Activated naive CD4-positive, alpha-beta T cell treated with anti-CD3 and anti-CD28 coated beads, Interleukin-2, amount 50 U/mL, for 24 hours (primary cell): ENCODE data around the gene AMPD3.

ENCODE experiments used
- H3K27ac Mint-ChIP-seq: one replicate; pipeline ENCODE4 v1.8.0; 2021; ENCODE audit warnings: mild to moderate bottlenecking, mixed read lengths
- H3K27me3 Mint-ChIP-seq: one replicate; pipeline ENCODE4 v1.8.0; 2021; ENCODE audit warnings: mixed read lengths
- H3K36me3 Mint-ChIP-seq: one replicate; pipeline ENCODE4 v1.8.0; 2021; ENCODE audit warnings: mixed read lengths
- H3K4me1 Mint-ChIP-seq: one replicate; pipeline ENCODE4 v1.8.0; 2021; ENCODE audit warnings: mixed read lengths
- H3K4me3 Mint-ChIP-seq: one replicate; pipeline ENCODE4 v1.8.0; 2021; ENCODE audit warnings: mild to moderate bottlenecking, mixed read lengths
- H3K9me3 Mint-ChIP-seq: one replicate; pipeline ENCODE4 v1.8.0; 2021; ENCODE audit warnings: mixed read lengths

Gene AMPD3

DNA sequence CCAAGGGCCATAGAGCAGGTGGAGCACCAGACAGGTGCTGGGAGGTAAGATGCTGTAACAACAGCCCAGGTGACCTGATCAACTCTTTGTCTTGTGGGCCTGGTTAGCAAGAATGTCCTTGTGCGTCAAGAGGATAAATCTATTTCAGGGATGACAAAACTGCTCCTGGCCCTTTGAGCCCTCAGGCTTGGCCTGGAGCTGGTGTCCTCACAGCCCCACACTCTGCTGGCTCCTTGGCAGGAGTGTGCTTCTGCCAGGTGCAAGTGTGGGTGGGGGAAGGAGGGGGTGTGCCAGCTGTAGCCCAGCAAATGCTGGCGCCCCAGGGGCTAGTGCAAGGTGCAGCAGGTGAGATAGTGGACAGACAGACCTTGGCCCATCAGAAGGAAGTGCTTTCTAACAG is 19.5 kb downstream of the AMPD3 start:
- no peaks in the 10 kb centered on the region for H3K9me3 Mint-ChIP-seq
- H3K36me3 Mint-ChIP-seq: peaks cover 7% of the 10 kb centered on the region
- no peaks in the 10 kb centered on the region for H3K27me3 Mint-ChIP-seq
- peaks cover 30% of the 10 kb centered on the region for H3K4me1 Mint-ChIP-seq
- no peak overlapping the region for H3K4me3 Mint-ChIP-seq
- no peak overlapping the region for H3K27ac Mint-ChIP-seq

GRCh38 chr11:10476342-10476741 is 21.3 kb downstream of the AMPD3 start:
- H3K4me3 Mint-ChIP-seq: no peak overlapping the region
- peak overlapping the region; percentile 70 for H3K27ac Mint-ChIP-seq
- H3K9me3 Mint-ChIP-seq: no peaks in the 10 kb centered on the region
- H3K36me3 Mint-ChIP-seq: peaks cover 11% of the 10 kb centered on the region
- peaks cover 34% of the 10 kb centered on the region for H3K4me1 Mint-ChIP-seq
- H3K27me3 Mint-ChIP-seq: no peaks in the 10 kb centered on the region

GRCh38 chr11:10476927-10477689 is 22.0 kb downstream of the AMPD3 start:
- H3K4me1 Mint-ChIP-seq: peaks cover 34% of the 10 kb centered on the region
- no peaks in the 10 kb centered on the region for H3K9me3 Mint-ChIP-seq
- no peaks in the 10 kb centered on the region for H3K27me3 Mint-ChIP-seq
- peaks cover 6% of the 10 kb centered on the region for H3K36me3 Mint-ChIP-seq
- H3K4me3 Mint-ChIP-seq: no peak overlapping the region
- H3K27ac Mint-ChIP-seq: peak overlapping the region; percentile 70

- H3K36me3 Mint-ChIP-seq: peaks cover 6% of the 10 kb centered on the region
- no peak overlapping the region for H3K4me3 Mint-ChIP-seq
- peaks cover 34% of the 10 kb centered on the region for H3K4me1 Mint-ChIP-seq
- H3K27me3 Mint-ChIP-seq: no peaks in the 10 kb centered on the region
- peak overlapping the region; percentile 19 for H3K27ac Mint-ChIP-seq
- H3K9me3 Mint-ChIP-seq: no peaks in the 10 kb centered on the region
Observed at GRCh38 chr11:10477690-10478046, 22.6 kb downstream of the AMPD3 start.

DNA sequence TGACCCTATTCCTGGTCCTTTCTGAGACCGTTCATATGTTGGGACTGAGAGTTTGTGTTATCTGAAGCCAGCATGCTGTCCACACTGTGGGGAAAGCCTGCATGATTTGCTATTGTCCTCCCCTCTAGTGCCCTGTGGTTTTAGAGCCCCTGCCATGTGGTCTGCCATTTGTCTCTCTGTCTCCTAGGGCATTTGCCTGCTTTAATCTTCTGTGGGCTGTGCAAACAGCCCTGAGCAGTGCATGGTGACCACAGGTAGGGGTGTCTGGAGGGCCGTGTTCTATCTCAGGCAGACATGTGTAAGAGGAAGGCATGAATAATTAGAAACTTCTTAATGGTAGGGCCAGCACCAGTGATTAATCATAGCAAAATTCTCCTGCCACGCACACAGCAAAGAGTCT is 23.0 kb downstream of the AMPD3 start:
- peaks cover 7% of the 10 kb centered on the region for H3K36me3 Mint-ChIP-seq
- H3K9me3 Mint-ChIP-seq: no peaks in the 10 kb centered on the region
- no peaks in the 10 kb centered on the region for H3K27me3 Mint-ChIP-seq
- H3K4me1 Mint-ChIP-seq: peaks cover 34% of the 10 kb centered on the region
- H3K4me3 Mint-ChIP-seq: no peak overlapping the region
- H3K27ac Mint-ChIP-seq: peak overlapping the region; percentile 19

- Mint-ChIP-seq H3K27me3 (no peaks in the 10 kb centered on the region), H3K9me3 (no peaks in the 10 kb centered on the region), H3K4me3 (no peak overlapping the region), H3K4me1 (peaks cover 31% of the 10 kb centered on the region), H3K36me3 (peaks cover 7% of the 10 kb centered on the region), H3K27ac (peak overlapping the region; percentile 39)
Observed at GRCh38 chr11:10478574-10479550, 23.8 kb downstream of the AMPD3 start.

GRCh38 chr11:10480026-10480425 is 25.0 kb downstream of the AMPD3 start:
- Mint-ChIP-seq H3K27ac (no peak overlapping the region), H3K36me3 (peaks cover 9% of the 10 kb centered on the region), H3K4me1 (peaks cover 20% of the 10 kb centered on the region), H3K4me3 (no peak overlapping the region), H3K9me3 (no peaks in the 10 kb centered on the region), H3K27me3 (no peaks in the 10 kb centered on the region)

GRCh38 chr11:10480760-10481159 is 25.7 kb downstream of the AMPD3 start:
- Mint-ChIP-seq H3K9me3 (no peaks in the 10 kb centered on the region), H3K27me3 (no peaks in the 10 kb centered on the region), H3K4me3 (no peak overlapping the region), H3K27ac (no peak overlapping the region), H3K36me3 (peaks cover 9% of the 10 kb centered on the region), H3K4me1 (peaks cover 16% of the 10 kb centered on the region)

- Mint-ChIP-seq H3K4me1 (peaks cover 8% of the 10 kb centered on the region), H3K9me3 (no peaks in the 10 kb centered on the region), H3K27ac (no peak overlapping the region), H3K4me3 (no peak overlapping the region), H3K36me3 (peaks cover 9% of the 10 kb centered on the region), H3K27me3 (no peaks in the 10 kb centered on the region)
Observed at GRCh38 chr11:10481560-10482349, 26.7 kb downstream of the AMPD3 start.

- Mint-ChIP-seq H3K4me1 (peaks cover 7% of the 10 kb centered on the region), H3K36me3 (peaks cover 9% of the 10 kb centered on the region), H3K27ac (no peak overlapping the region), H3K9me3 (no peaks in the 10 kb centered on the region), H3K4me3 (no peak overlapping the region), H3K27me3 (no peaks in the 10 kb centered on the region)
Observed at GRCh38 chr11:10483174-10483573, 28.1 kb downstream of the AMPD3 start.

DNA sequence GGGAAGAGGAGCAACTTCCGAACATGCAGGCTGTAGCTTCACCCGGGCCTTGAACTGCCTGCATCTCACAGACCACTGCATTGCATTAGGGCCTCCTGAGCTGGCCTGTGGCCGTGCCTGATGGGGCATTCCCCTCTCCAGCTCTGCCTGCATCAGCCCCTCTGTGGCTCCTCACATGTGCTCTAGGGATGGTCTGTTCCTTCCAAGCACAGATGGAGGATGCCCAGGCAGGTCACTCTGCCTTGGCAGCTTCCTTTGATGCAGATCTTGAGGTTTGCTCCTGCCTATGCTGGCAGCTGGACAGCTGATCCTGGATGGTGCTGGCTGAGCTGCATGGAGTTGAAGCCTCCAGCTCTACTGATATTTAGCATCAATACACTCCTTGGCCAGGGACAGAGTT is 28.5 kb downstream of the AMPD3 start:
- no peaks in the 10 kb centered on the region for H3K9me3 Mint-ChIP-seq

DNA sequence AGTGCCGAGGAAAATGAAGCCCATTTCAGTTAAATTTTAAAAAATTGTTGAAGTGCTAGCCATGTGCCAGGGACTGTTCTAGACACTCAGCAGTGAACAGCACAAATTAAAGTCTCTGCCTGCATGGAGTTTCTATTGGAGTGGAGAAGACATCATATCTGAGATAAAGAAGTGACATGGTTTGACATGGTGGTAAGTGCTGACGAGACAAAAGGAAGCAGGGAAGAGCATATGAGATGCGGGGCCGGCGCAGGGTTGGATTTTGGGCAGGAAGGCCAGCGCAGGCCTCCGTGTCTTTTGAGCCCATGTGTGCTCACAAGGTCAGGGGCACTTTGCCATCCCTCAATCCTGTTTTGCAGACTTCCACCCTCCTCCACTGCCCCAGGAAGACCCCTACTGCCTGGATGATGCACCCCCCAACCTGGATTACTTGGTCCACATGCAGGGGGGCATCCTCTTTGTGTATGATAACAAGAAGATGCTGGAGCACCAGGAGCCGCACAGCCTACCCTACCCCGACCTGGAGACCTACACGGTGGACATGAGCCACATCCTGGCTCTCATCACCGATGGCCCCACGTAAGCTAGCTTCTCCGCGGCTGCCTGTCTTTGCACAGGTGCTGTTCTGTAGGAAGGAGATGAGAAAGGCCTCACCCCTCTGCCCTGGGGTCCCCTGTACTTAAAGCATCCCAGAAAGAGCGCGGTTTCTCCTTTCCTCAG is 29.6 kb downstream of the AMPD3 start:
- Mint-ChIP-seq H3K9me3 (no peaks in the 10 kb centered on the region), H3K27me3 (no peaks in the 10 kb centered on the region), H3K4me3 (no peak overlapping the region), H3K36me3 (peaks cover 11% of the 10 kb centered on the region), H3K27ac (no peak overlapping the region), H3K4me1 (peaks cover 14% of the 10 kb centered on the region)

More for the DNA sequence above, 28.5 kb downstream of the AMPD3 start:
- peaks cover 11% of the 10 kb centered on the region for H3K4me1 Mint-ChIP-seq
- peaks cover 11% of the 10 kb centered on the region for H3K36me3 Mint-ChIP-seq
- H3K27ac Mint-ChIP-seq: no peak overlapping the region
- no peak overlapping the region for H3K4me3 Mint-ChIP-seq
- H3K27me3 Mint-ChIP-seq: no peaks in the 10 kb centered on the region

DNA sequence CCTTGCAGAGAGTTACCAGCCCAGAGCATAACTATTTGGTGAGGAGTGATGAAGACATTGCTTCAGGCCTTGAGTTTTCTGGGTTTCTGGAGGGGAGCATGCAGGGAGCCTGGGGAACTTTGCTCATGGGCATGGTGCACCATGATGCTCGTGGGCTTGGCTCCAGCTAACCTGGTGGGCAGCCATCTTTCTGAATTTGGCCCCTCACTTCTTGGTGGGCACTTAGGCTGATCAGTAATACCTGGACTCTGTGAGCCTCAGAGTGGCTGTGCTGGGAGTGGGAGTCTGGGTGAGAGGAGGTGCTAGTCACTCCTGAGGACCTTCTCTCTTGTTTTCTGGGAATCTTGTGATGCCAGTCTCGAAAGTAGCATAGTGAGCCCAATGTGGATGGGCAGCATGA is 30.6 kb downstream of the AMPD3 start:
- H3K4me1 Mint-ChIP-seq: peaks cover 19% of the 10 kb centered on the region
- peaks cover 10% of the 10 kb centered on the region for H3K36me3 Mint-ChIP-seq
- H3K9me3 Mint-ChIP-seq: no peaks in the 10 kb centered on the region
- H3K4me3 Mint-ChIP-seq: no peak overlapping the region
- H3K27me3 Mint-ChIP-seq: no peaks in the 10 kb centered on the region
- no peak overlapping the region for H3K27ac Mint-ChIP-seq

DNA sequence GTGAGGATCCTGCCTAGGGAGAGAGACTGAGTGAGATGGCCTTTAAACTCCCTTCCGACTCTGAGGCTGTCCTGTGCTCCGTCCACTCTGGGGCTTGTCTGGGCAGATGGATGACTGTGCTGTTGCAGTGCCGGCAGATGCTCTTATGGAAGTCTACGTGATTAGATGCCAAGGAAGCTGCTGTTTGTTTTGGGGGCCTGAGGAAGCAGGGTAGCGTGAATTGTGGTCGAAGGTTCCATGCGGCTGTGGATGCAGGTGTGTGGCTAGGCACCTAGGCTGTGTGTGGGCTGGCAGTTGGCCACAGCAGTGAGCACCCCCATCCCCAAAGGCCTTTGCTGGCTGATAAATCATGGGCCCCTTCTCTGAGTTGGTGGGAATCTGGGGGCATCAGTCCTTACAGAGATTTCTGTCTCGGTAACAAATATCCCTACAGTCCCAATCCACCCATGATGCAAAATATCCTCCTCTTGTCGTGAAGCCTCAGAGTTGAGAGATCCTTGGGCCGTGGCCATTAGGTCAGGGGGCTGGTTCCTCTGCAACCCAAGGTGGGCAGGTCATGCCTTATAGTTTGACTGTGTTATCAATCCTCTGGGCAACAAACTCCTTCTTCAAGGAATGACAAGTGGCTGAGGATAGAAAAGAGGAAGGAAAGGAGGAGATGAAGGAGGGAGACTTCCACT is 31.2 kb downstream of the AMPD3 start:
- no peak overlapping the region for H3K27ac Mint-ChIP-seq
- H3K4me3 Mint-ChIP-seq: no peak overlapping the region
- no peaks in the 10 kb centered on the region for H3K27me3 Mint-ChIP-seq
- H3K4me1 Mint-ChIP-seq: peaks cover 15% of the 10 kb centered on the region
- H3K9me3 Mint-ChIP-seq: no peaks in the 10 kb centered on the region
- H3K36me3 Mint-ChIP-seq: peaks cover 5% of the 10 kb centered on the region
